ENCODE measurements around the gene CAP1. TPM values are rescaled to one million over a fixed set of nuclear protein-coding genes. Genes with fewer than 3 reads are reported as not detected.

The CAP1 gene
- total and polyA plus RNA-seq, 10 of the 15 experiments (the other 5 are each of a cell fraction or from before 2014, with no cell fraction given): 360 to 500 (median 431) TPM

- RAD21 ChIA-PET (ENCODE audit: unreplicated experiment): no interaction called here
- FAIRE-seq: no peak
- CTCF ChIA-PET: interaction anchor here (1.4 kb wide), 1 partner anchor 266 kb away, joined by 4 read pairs; no protein-coding TSS in a partner anchor
- H3K9ac ChIP-seq (ENCODE audit: control insufficient read depth, insufficient read depth, low read length): no peak overlapping the region
- no peak for ATAC-seq
- in situ Hi-C loops (cut with MboI): no loop called here
- peaks cover 17 to 70% of the 10 kb centered on the region in 2 experiments for H3K36me3 ChIP-seq (ENCODE audit: control insufficient read depth in 2 of 2, insufficient read depth in 2 of 2, low read length in 1 of 2)
- no peaks in the 10 kb centered on the region for H3K27me3 ChIP-seq (replicated peaks in 1 of 2; ENCODE audit: control insufficient read depth in 2 of 2, insufficient read depth in 2 of 2, low read length in 1 of 2)
- H3K27ac ChIP-seq (ENCODE audit: control insufficient read depth, insufficient read depth): no peak overlapping the region
- H3K9me3 ChIP-seq (replicated peaks; ENCODE audit: control insufficient read depth, insufficient read depth, low read length): no peaks in the 10 kb centered on the region
- SMC1A ChIA-PET (ENCODE audit: uncharacterized antibody, unreplicated experiment): interaction anchor here (1.0 to 2.7 kb wide), 2 partner anchors 16 to 33 kb away, joined by 3 to 7 read pairs; partner anchors contain the start of gene CAP1
- TF ChIP-seq PRDM15 (CRISPR knock-in tag; IDR thresholded peaks at IDR 0.05): no peak
- TF ChIP-seq POLR2AphosphoS5 (IDR thresholded peaks at IDR 0.05; ENCODE audit: low read length): peak; percentile 26; the same call in 1 of the 2 replicates
- intact Hi-C loops (cut with micrococcal nuclease; ENCODE audit: unreplicated experiment): no loop called here
- no peak overlapping the region for H2AFZ ChIP-seq (ENCODE audit: control insufficient read depth, low read depth, low read length)
- no peaks in the 10 kb centered on the region for H4K20me1 ChIP-seq (ENCODE audit: control insufficient read depth, insufficient read depth)
- BruUV-seq (replicated peaks): TSS peak; percentile 80
- no peak overlapping the region for H3K4me2 ChIP-seq (ENCODE audit: control insufficient read depth, insufficient read depth)
- no peaks in the 10 kb centered on the region for H3K79me2 ChIP-seq (ENCODE audit: control insufficient read depth, insufficient read depth, low read length)
- H3K4me3 ChIP-seq: no peak overlapping the region
- POLR2A ChIA-PET: no interaction called here
- WGBS (ENCODE audit: insufficient coverage, insufficient replicate concordance, low lambda C conversion rate, missing lambda C conversion rate): 100% methylated on average over 4 of the region's 4 CpGs
- no peaks in the 10 kb centered on the region for H3K4me1 ChIP-seq (ENCODE audit: control insufficient read depth, insufficient read depth, low read length)
- DNase-seq (ENCODE audit: low read depth, low spot score): no peak
Measured at GRCh38 chr1:40073062-40073461, 32.5 kb downstream of the CAP1 start.

- no TSS peak for BruUV-seq (replicated peaks)
- DNase-seq (ENCODE audit: low read depth, low spot score) (no peak), FAIRE-seq (no peak), ATAC-seq (no peak)
- Histone ChIP-seq H3K27ac (ENCODE audit: control insufficient read depth, insufficient read depth) (no peak overlapping the region), H3K9ac (ENCODE audit: control insufficient read depth, insufficient read depth, low read length) (no peak overlapping the region), H4K20me1 (ENCODE audit: control insufficient read depth, insufficient read depth) (no peaks in the 10 kb centered on the region), H3K4me2 (ENCODE audit: control insufficient read depth, insufficient read depth) (no peak overlapping the region), H3K36me3 (ENCODE audit: control insufficient read depth in 2 of 2, insufficient read depth in 2 of 2, low read length in 1 of 2) (peaks cover 13 to 52% of the 10 kb centered on the region in 2 experiments), H3K4me3 (no peak overlapping the region), H3K27me3 (replicated peaks in 1 of 2; ENCODE audit: control insufficient read depth in 2 of 2, insufficient read depth in 2 of 2, low read length in 1 of 2) (no peaks in the 10 kb centered on the region), H3K9me3 (replicated peaks; ENCODE audit: control insufficient read depth, insufficient read depth, low read length) (no peaks in the 10 kb centered on the region), H3K79me2 (ENCODE audit: control insufficient read depth, insufficient read depth, low read length) (no peaks in the 10 kb centered on the region), H3K4me1 (ENCODE audit: control insufficient read depth, insufficient read depth, low read length) (no peaks in the 10 kb centered on the region), H2AFZ (ENCODE audit: control insufficient read depth, low read depth, low read length) (no peak overlapping the region)
- POLR2A ChIA-PET: interaction anchor here (1.0 to 1.9 kb wide), 2 partner anchors 15 to 119 kb away, joined by 5 to 8 read pairs; no protein-coding TSS in a partner anchor
- SMC1A ChIA-PET (ENCODE audit: uncharacterized antibody, unreplicated experiment): interaction anchor here (0.8 to 2.7 kb wide), 5 partner anchors 13 to 264 kb away, joined by 4 to 7 read pairs (median 6); partner anchors contain the start of gene CAP1
- RAD21 ChIA-PET (ENCODE audit: unreplicated experiment): interaction anchor here (0.6 to 1.5 kb wide), 3 partner anchors 14 to 263 kb away, joined by 3 to 4 read pairs (median 4); no protein-coding TSS in a partner anchor
- in situ Hi-C loops (cut with MboI): no loop called here
- CTCF ChIA-PET: interaction anchor here (0.6 to 20.0 kb wide), 8 partner anchors 9 to 358 kb away, joined by 3 to 271 read pairs (median 7); no protein-coding TSS in a partner anchor
- 50% methylated on average over 4 of the region's 4 CpGs for WGBS (ENCODE audit: insufficient coverage, insufficient replicate concordance, low lambda C conversion rate, missing lambda C conversion rate)
- intact Hi-C loops (cut with micrococcal nuclease; ENCODE audit: unreplicated experiment): no loop called here
- TF ChIP-seq BCL3 (IDR thresholded peaks at IDR 0.05; ENCODE audit: borderline replicate concordance, insufficient read depth, low read depth, low read length, poor library complexity, severe bottlenecking) (no peak), MAX (IDR thresholded peaks at IDR 0.05; ENCODE audit: low read depth, low read length) (no peak), RAD21 (IDR thresholded peaks at IDR 0.05; ENCODE audit: insufficient read depth, low read depth, low read length) (no peak), FOXK2 (IDR thresholded peaks at IDR 0.05) (no peak)
Measured at GRCh38 chr1:40075266-40075665, 34.7 kb downstream of the CAP1 start.
